GM21447 (cell line): ENCODE data around the gene ZNF575.
"Not testable (repeated sequence)": the region's sequence is repeated elsewhere in the genome, so short reads cannot be mapped to it uniquely, and the experiment has no call there.

Experiments used
- ATAC-seq: cut with Tn5 transposase; IDR thresholded peaks from one replicate; pipeline ENCODE4 v1.9.1; 2021; ENCODE audit not compliant: unreplicated experiment

ZNF575 gene

DNA sequence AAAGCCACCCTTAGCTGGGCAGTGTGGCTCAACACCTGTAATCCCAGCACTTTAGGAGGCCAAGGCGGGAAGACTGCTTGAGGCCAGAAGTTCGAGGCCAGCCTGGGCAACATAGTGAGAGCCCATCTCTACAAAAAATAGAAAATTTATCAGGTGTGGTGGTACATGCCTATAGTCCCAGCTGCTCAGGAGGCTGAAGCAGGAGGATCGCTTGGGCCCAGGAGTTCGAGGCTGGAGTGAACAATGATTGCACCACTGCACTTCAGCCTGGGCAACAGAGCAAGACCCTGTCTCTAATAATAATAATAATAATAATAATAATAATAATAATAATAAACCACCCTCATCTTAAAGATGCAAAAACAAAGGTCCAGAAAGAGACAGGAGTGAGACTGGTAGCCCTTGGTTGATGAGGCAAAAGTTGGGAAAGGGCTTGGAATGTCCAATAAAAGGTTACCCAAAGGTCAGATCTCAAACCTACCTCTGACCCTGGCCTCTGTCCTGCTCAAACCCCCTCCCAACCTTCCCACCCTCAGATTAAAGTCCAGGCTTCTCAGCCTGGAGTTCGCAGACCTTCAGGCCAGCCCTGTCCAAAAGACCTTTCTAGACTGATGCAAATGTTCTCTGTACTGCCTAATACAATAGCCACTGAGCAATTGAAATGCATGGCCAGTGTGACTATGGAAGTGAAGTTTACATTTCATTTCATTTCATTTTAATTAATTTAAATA, 9.1 kb downstream of the ZNF575 start:
- no peak for ATAC-seq

DNA sequence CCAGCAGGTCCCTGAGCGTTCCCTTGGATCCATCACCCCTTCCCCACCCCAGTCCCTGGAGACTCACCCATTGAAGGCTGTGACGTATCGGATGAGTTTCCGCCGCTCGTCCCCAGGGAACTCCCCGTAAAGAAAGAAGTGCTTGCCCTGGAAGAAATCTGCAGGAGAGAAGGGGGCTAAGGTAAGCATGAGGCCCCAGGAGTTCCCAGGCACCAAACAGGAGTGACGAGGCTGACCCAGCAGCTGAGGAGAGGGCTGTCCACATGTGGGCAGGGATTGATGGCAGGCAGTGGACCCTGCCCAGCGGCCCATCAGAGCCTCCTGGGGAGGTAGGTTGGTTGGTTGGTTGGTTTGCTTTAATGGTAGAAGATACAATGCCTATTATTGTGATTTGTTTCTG, 11.1 kb downstream of the ZNF575 start:
- no peak for ATAC-seq

DNA sequence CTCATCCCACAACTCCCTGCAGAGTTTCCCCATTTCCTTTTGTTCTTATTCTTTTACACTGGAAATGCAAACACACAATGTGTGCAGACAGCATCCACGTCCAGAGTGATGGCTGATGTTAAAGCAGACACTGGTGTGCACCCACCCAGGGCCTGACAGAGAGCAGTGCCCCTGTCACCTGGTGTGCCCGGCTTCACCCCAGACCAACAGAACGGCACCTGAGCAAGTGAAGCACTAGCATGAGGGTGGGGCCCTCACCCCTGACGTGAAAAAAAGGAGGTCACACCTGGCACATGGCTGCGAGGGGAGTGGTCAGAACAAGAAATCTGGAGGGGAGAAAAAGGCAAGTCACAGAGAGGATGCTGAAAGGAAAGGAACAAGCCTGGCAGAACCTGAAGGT, 12.3 kb downstream of the ZNF575 start:
- ATAC-seq: no peak

DNA sequence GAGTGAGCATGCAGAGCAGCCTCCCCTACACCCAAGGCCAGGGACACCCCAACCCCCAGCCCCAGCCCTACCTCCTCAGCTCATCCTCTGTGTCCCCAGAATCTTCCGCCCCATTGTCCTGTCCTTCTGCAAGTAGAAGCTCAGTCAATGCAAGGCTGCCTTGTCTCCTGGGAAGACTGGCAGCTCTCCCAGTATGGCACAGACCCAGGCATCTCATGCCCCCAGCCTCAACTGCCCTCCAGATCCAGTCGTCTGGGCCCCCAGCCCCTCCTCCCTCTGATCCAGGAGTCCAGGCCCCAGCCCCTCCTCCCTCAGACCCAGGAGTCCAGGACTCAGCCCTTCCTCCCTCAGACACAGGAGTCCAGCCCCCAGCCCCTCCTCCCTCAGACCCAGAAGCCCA, 13.0 kb downstream of the ZNF575 start:
- ATAC-seq: no peak

DNA sequence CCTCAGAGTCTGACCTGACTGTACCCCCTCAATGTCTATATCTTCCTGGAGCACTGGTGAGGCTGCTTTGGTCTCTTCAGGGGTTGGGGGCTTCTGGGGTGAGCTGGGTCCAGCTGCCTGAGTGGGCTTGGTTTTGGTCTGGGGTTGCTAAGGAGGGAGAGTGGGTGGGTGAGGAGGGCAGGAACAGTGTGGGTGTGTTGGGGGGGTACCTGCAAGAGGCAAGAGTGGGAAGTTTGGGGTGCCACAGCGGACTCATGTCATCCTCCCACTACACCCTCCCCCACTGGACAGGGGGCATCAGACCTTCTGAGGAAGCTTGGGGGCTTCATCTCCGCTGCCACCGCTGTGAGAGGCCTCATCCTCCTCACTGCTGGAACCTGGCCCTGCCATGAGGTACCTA, 13.6 kb downstream of the ZNF575 start:
- no peak for ATAC-seq

DNA sequence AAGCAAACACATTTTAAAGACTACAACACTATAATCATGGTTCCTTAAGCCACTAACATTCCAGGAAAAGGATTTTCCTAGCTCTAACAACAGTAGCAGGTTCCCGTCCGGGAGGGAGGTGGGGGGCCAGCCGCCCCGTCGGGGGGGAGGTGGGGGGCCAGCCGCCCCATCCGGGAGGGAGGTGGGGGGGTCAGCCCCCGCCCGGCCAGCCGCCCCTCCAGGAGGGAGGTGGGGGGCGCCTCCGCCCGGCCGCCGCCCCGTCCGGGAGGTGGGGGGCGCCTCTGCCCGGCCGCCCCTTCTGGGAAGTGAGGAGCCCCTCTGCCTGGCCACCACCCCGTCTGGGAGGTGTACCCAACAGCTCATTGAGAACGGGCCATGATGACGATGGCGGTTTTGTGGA, 14.9 kb downstream of the ZNF575 start:
- ATAC-seq: not testable (repeated sequence)

DNA sequence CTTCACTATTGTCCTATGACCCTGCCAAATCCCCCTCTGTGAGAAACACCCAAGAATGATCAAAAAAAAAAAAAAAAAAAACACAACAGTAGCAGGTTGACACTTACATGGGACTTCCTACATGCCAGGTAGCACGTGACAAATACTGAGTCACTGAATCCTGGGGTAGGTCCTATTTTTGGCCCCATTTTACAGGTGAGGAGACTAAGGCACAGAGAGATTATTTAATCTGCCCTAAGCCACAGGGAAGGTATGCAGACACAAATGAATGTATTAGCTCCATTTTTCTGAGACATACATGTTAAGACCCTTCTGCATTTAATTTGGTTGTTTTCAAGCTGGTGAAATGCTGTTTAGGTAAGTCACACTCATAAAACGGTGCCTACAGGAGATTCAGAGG, 15.7 kb downstream of the ZNF575 start:
- ATAC-seq: no peak

DNA sequence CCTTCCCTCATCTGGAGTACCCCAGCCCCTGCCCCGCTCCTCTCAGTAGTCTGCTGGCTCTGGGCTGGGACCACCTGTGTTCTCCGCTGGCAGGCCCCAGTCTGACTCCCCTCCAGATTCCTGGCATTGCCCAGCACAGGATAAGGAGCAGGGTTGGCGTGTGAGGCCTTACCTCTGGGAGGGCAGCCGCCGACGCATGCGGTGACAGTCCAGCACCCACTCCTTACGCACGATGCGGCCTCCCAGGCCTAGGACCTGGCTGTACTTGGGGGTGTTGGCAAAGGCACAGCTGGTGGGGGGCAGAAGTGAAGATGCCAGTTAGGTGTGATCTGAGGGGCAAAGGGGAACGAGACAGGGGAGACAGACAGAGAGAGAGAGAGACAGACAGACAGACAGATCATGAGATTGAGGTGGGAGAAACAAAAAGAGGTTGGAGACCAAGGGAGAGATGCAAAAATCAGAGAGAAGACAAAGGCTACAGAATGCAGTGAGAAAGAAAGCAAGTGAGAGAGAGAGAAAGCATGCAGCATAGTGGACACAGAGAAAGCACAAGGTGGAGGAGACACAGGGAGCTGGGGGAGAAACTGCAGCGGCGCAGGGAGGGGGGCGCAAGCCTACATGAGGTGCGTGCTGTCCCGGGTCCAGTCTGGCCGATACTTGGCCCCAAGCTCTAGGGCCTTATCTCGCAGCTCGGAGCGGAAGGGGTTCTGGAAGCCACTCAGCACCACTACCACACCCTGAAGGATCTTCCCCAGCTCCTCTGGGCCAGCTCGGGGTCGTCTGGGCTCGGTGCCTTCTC, 18.6 kb downstream of the ZNF575 start:
- no peak for ATAC-seq

DNA sequence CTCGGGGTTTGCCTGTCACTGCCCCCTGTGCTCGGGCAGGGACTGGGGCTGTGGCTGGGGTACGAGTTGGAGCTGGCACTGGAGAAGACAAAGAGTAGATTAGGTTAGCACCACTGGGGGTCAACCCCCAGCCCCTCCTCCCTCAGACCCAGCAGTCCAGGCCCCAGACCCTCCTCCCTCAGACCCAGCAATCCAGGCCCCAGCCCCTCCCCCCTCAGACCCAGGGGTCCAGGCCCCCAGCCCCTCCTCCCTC, 19.1 kb downstream of the ZNF575 start:
- ATAC-seq: no peak

DNA sequence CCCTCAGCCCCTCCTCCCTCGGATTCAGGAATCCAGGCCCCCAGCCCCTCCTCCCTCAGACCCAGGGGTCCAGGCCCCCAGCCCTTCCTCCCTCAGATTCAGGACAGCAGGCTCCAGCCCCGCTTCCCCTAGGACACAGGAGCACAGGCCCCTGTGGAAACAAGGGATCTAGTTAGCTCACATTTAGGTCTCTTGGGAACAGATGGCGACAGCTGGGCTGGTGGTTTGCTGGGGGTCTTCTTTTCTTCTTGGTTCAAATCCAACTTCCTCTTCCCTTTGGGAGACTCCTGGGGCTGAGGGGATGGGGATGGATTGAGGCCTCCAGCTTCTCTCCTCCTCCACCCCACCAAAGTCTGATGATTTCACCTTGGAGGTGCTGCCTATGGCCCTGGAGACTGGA, 19.6 kb downstream of the ZNF575 start:
- ATAC-seq: no peak

DNA sequence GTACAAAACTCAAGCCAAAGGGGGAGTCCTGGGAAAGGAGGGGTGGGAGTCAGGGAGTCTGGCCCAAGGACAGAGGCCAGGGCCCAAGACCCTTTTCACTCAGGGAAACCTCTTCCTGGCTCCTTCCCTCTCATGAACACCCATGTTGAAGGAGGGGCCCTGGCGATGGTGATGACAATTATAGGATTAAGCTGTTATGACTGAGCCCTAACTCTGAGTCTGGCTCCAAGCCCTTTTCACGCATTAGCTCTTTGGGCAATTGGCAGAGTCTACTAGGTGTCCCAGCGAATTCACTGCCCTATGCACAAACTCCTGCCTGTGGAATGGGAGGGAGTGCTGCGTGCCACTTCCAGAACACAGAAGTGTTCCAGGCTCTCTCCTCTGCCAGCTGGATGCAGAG, 20.7 kb downstream of the ZNF575 start:
- no peak for ATAC-seq

DNA sequence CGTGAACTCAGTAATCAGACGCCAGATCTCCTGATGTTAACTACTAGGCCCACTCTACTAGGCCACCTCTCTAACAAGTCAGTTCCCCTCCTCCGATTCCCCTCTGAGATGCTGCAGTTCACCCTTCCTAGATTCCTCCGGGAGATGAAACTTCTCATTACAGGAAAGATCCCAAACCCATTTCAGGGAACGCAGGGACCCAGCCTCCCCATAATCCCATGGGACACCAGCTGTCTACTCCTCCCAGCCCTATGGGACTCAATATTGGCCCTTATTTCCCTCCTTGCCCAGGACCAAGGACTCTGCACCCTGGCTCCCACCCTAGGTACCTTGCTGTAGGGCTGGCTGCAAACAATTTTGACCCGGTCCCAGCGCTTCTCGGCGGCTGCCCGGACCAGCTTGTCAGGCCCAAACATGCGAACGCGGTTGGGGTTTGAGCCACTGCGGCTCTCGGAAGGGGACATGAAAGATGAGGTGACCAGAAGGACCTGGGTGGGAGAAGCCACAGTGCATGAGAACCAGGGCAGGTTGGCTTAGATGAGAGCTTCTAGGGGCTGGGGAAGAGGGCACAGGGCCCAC, 21.4 kb downstream of the ZNF575 start:
- ATAC-seq: no peak

DNA sequence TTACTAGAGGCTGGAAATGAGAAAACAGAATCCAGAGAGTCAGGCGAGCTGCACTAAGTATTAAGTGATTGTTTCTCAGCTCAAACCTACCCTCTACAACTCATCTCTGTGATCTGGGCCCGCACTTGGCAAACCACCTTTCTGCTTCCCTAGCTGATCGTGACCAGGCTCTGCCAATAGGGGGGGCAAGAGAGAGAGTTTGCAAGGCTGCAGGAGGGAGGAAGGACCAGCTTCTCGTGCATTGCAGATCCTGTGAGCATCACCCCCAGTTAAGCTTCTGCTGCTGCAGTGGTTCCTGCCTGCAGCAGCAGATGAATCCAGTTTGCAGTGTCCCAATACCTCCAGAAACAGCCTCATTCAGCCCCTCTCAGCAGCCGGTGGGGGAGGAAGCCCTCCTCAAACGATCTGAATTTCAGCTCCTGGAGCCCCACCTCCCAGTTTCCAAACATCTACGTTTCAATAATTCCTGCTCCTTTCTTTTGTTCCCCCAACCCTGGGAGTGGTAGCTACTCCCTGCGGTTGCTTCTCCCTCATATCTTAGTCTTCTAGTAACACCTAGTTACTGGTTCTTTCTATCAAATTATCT, 22.3 kb downstream of the ZNF575 start:
- ATAC-seq: no peak

DNA sequence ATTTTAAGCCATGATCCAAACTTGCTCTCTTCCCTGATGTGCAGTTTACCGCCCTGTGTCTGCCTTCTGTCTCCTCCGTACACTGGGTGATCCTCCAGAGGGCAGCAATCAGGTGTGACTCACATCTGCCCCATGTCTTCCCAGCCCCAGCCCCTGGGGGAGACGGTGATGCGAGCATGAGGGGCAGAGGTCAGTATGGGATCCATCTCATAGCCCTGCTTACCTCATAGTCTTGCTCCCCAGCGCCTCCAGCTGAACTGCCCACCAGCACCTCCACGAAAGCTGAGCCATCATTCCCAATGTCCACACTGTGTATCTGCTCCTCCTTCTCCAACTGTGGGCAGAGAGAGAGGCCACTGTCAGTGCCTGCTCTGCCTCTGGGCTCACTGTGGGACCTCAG, 27.7 kb downstream of the ZNF575 start:
- no peak for ATAC-seq

DNA sequence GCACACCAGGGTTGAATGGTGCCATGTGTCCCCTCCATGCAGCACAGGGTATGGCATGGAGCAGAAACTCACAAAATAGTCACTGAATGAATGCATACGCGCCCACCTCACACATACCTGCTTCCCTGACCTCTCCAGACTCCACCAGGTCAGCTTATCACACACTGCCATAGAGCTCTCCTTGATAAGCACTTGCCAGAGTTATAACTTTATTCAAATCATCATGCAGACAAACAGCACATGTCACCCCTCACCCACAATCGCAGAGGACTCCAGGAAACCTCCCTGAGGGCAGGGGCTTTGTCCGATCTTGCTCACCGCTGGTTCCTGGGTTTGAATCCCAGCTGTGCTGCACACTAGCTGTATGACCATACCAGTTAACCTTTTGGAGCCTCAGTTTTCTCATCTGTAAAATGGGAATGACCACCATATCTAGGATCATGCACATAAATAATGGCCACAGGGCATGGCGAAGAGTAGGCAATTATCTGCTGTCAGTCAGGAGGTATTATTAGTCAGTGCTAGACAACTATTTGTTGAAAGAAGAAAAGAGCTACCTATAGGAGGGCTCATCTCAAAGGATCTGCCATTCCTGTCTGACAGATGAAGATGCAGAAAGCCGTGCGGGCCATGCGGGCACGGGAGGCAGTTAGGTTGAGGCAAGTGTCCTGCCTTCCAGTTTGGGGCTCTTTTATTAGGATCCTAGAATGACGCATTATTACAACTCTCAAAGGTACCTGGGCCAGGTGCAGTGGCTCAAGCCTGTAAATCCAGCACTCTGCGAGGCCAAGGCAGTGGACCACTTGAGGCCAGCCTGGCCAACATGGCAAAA, 28.4 kb downstream of the ZNF575 start:
- no peak for ATAC-seq

DNA sequence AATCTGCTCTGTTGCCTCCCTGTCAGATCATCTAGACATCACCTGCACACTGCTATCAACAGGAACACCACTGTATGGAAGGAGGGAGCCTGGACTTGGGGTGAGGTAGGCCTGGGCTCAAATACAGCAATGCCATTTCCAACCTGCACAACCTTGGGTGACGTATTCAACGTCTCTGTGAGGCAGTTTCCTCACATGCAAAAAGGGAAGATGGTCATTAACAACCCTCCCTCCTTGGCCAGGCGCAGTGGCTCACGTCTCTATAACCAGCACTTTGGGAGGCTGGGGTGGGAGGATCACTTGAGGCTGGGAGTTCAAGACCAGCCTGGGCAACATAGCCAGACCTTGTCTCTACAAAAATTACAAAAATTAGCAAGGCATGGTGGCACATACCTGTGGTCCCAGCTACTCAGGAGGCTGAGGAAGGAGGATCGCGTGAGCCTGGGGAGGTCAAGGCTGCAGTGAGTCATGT, 29.3 kb downstream of the ZNF575 start:
- no peak for ATAC-seq

DNA sequence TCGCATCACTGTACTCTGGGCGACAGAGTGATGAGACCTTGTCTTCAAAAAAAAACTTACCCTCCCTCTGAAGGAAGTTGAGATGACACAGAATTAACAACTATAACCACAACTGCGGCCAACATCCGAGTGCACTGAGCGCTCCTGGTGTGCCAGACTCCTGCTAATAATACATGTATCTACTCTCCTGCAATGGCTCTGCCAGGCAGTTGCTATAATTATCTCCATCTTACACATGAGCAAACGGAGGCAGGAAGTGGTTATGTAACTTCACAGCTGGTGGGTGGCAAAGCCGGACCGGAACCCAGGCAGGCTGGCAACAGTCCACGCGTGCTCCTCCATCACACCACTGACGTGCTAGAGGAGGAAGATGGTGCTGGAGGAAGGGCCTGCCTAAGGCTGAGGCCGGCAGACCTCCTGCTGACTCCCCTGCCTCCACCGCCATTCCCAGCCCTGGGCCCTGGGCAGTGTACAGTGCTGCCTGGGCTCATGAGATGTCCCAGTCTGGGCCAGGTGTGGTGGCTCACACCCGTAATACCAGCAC, 29.8 kb downstream of the ZNF575 start:
- ATAC-seq: peak; percentile 88

DNA sequence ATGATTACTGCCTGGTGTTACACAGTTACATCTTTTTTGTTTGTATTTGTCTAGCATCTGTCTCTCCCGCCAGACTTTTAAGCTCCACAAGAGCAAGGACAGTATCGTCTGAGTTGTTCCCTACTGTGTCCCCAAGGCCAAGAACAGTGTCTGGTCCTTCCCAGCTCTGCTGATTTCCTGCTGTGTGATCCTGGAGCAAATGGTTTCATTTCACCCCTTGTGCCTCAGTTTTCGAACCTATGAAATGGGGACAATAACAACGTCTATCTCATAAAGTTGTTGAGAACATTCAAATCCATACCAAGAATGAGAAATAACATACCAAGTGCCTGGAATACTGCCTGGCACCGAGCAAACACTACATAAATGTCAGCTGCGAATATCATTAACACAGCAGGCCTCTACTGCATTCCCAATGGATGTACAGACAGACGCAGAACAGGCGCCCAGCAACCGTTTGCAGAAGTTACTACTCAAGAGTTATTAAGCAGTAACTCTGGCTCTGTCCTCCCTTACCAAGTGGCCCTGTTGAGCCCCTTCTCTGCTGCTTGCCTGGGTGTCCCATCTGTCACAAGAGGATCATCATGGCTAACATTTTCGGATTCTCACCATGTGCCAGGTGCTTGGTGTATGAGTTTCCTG, 30.9 kb downstream of the ZNF575 start:
- ATAC-seq: no peak

DNA sequence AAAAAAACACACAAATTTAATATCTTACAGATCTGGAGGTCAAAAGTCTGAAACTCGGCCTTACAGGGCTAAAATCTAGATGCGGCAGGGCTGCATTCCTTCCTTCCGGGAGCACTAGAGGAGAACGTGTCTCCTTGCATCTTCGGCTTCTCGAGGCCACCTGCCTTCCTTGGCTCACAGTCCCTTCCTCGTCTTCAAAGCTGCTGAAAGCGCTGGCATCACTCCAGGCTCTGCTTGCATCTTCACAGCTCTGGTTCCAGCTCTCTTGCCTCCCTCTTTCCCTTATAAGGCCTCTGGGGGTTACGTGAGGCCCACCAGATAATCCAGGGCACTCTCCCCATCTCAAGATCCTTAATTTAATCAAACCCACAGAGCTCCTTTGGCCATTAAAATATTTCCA, 31.8 kb downstream of the ZNF575 start:
- no peak for ATAC-seq

DNA sequence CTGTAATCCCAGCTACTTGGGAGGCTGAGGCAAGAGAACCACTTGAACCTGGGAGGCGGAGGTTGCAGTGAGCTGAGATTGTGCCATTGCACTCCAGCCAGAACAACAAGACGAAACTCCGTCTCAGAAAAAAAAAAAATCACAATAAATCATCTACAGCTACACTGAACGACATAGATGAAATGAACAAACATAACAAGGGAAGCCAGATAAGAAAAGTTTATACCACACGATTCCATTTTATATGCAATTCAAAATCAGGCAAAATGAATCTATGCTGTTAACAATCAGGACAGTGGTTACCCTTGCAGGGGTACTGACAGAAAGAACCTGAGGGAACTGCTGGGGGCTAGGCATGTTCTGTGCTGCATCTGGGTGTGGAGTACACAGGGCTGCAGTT, 36.7 kb downstream of the ZNF575 start:
- ATAC-seq: no peak
